HAP-1 (cell line): Measurements from ENCODE around the gene TMEM50B.
"Not testable (repeated sequence)": the region's sequence is repeated elsewhere in the genome, so short reads cannot be mapped to it uniquely, and the experiment has no call there.

Experiments used
- DNase-seq, 2 experiments: peaks; one replicate each; pipeline ENCODE4 v3.0.0-alpha.2; 2016 to 2020; ENCODE audit warnings: low spot score in 2 of 2
- H3K27me3 ChIP-seq: fragments of 250-450 bp; sonication (Bioruptor Pico); 2 replicates; pipeline ENCODE4 v1.5.1; 2020; ENCODE audit warnings: low read depth, mild to moderate bottlenecking, moderate library complexity
- H3K36me3 ChIP-seq: fragments of 250-450 bp; sonication (Bioruptor Pico); replicated peaks from 2 replicates; pipeline ENCODE4 v1.5.1; 2020; ENCODE audit warnings: mild to moderate bottlenecking
- H3K4me1 ChIP-seq: fragments of 250-450 bp; sonication (Bioruptor Pico); 2 replicates; pipeline ENCODE4 v1.5.1; 2020; ENCODE audit warnings: mild to moderate bottlenecking
- H3K4me3 ChIP-seq: fragments of 250-450 bp; sonication (Bioruptor Pico); 2 replicates; pipeline ENCODE4 v1.5.1; 2020; ENCODE audit warnings: mild to moderate bottlenecking, moderate library complexity
- H3K9me3 ChIP-seq: fragments of 250-450 bp; sonication (Bioruptor Pico); 2 replicates; pipeline ENCODE4 v1.5.1; 2020; ENCODE audit warnings: mild to moderate bottlenecking, moderate library complexity
- in situ Hi-C: fragments of 300-500 bp; cut with MboI; formaldehyde crosslinking; loops from 3 replicates; pipeline ENCODE4 v1.14.3; 2020; ENCODE audit warnings: low sequenced_read_pairs, inconsistent platforms, mixed read lengths

The TMEM50B gene

GRCh38 chr21:33461538-33462250, 18.1 kb downstream of the TMEM50B start:
- H3K4me1 ChIP-seq: peaks cover 2% of the 10 kb centered on the region
- no peaks in the 10 kb centered on the region for H3K9me3 ChIP-seq
- in situ Hi-C loops: no loop called here
- H3K4me3 ChIP-seq: no peak overlapping the region
- no peaks in the 10 kb centered on the region for H3K27me3 ChIP-seq
- DNase-seq: no peak
- peaks cover 4% of the 10 kb centered on the region; the same call in 1 of the 2 replicates for H3K36me3 ChIP-seq

DNA sequence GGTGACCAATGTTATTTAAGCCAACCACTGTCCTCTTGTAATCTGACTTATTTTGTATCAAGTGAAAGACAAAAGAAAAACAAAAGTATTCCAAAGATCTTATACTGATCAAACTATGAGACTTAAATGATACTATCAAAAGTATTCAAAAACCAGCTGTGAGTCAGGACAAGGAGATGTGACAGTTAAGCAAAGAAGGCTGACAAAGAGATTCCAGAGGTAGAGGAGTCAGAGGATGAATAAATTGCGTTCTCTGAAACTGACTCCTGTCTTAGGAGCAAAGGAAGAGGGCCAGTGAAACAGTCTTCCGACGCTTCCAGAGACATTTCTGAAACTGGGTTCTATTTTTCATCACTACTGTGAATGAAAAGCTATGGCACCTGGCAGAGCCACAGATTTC, 20.9 kb downstream of the TMEM50B start:
- no peaks in the 10 kb centered on the region for H3K27me3 ChIP-seq
- in situ Hi-C loops: no loop called here
- DNase-seq: no peak
- H3K4me3 ChIP-seq: no peak overlapping the region
- peaks cover 4% of the 10 kb centered on the region; the same call in 1 of the 2 replicates for H3K4me1 ChIP-seq
- no peaks in the 10 kb centered on the region for H3K9me3 ChIP-seq
- peaks cover 17% of the 10 kb centered on the region for H3K36me3 ChIP-seq

DNA sequence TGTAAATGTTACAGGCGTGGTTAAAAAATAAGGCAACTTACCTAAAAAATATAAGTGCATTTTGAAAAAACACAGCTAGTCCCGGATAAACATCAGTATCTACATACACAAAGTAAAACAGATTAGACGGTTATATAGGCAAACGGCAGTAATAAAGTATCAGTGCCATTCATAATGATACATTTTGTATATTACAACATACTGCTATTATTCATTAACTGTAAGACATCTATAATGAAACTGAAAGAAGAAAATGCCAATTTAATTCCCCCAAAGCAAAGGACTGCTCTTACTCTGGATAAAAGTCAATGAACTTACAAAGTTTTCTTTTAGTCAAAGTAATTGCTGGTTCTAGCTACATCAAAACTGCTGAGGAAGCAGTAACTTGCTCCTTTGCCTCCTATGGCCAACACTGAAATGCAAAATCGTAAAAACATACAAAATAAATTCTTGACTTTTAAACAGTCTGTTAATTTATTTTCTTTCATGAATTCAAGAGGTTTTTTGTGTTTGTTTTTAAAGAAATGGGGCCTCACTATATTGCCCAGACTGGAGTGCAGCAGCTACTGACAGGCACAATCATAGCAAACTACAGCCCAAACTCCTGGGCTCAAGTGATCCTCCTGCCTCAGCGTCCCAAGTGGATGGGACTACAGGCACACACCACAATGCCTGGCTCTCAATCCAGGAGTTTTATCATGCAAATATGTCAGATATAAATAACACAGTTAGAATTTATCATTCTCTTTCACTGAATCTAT, 23.9 kb downstream of the TMEM50B start:
- in situ Hi-C loops: no loop called here
- no peaks in the 10 kb centered on the region for H3K9me3 ChIP-seq
- H3K27me3 ChIP-seq: no peaks in the 10 kb centered on the region
- no peak overlapping the region for H3K4me3 ChIP-seq
- peaks cover 4% of the 10 kb centered on the region; the same call in 1 of the 2 replicates for H3K4me1 ChIP-seq
- DNase-seq: peak; percentile 22 to 24
- peaks cover 17% of the 10 kb centered on the region for H3K36me3 ChIP-seq

DNA sequence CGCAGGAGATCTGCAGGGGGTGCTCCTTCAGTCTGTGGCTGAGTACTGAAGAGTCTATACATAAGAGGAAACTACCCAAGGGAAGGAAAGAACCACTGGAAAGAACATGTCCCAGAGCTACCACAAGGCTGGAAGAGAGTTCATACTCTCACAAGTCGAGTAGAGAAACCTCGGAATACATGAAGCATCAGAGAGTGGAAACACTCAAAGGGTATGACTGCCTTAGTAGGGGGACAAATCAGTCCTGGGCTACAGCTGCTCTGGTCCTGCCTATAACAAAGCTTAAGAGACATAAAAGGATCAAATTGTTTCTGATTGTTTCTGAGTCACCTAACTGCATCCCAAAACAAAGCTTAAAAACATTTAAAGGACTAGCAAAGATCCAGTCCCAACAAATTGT, 27.4 kb downstream of the TMEM50B start:
- in situ Hi-C loops: no loop called here
- Histone ChIP-seq H3K4me3 (no peak overlapping the region), H3K4me1 (peaks cover 14% of the 10 kb centered on the region), H3K27me3 (no peaks in the 10 kb centered on the region), H3K9me3 (no peaks in the 10 kb centered on the region), H3K36me3 (peaks cover 13% of the 10 kb centered on the region)
- DNase-seq: no peak

GRCh38 chr21:33451634-33452071, 28.1 kb downstream of the TMEM50B start:
- DNase-seq: no peak
- Histone ChIP-seq H3K4me3 (no peak overlapping the region), H3K9me3 (no peaks in the 10 kb centered on the region), H3K36me3 (peaks cover 13% of the 10 kb centered on the region), H3K27me3 (no peaks in the 10 kb centered on the region), H3K4me1 (peaks cover 14% of the 10 kb centered on the region)
- in situ Hi-C loops: no loop called here

DNA sequence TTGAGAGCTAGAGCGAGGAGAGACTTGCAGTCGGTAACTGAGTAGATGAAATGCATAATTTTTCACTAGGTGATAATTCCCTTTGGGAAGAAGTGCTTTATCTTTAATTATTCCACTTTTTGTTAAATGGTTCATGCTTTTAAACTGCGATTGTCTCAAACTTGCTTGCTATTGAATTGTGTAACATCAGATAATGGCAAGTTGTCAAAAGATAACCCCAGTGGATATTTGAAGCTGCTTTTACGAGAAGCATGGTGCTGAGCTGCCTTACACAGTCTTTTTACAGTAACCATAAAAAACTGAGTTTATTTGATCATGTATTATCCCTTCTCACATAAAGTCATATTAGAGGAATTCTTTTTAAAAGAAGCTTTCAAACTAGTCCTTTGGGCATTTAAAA, 30.2 kb downstream of the TMEM50B start:
- H3K27me3 ChIP-seq: no peaks in the 10 kb centered on the region
- H3K4me3 ChIP-seq: no peak overlapping the region
- no peaks in the 10 kb centered on the region for H3K9me3 ChIP-seq
- no peaks in the 10 kb centered on the region; the same call in 1 of the 2 replicates for H3K36me3 ChIP-seq
- in situ Hi-C loops: no loop called here
- peaks cover 10% of the 10 kb centered on the region for H3K4me1 ChIP-seq
- DNase-seq: peak in 1 of 2 experiments; percentile 31

GRCh38 chr21:33446620-33447019, 33.2 kb downstream of the TMEM50B start:
- H3K4me1 ChIP-seq: peaks cover 10% of the 10 kb centered on the region
- H3K27me3 ChIP-seq, H3K4me3 ChIP-seq, in situ Hi-C loops, H3K9me3 ChIP-seq, DNase-seq, H3K36me3 ChIP-seq: not testable (repeated sequence)

DNA sequence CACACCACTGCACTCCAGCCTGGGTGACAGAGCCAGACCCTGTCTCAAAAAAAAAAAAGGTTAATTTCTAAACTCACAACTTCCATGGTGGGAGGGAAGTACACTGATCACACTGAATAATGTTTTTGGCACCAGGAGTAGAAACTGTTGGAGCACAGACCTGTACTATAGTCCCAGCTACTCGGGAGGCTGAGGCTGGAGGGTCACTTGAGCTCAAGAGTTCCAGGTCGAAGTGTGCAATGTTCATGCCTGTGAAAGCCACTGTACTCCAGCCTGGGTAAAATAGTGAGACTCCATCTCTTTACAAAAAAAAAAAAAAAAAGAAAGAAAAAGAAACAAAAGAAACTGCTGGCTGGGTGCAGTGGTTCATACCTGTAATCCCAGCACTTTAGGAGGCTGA, 35.3 kb downstream of the TMEM50B start:
- H3K27me3 ChIP-seq: no peaks in the 10 kb centered on the region
- no peak overlapping the region for H3K4me3 ChIP-seq
- no peaks in the 10 kb centered on the region for H3K36me3 ChIP-seq
- H3K4me1 ChIP-seq: peaks cover 4% of the 10 kb centered on the region
- in situ Hi-C loops: loop anchor here (5.0 kb wide), 1 partner anchor 247 kb away; no protein-coding TSS in a partner anchor
- H3K9me3 ChIP-seq: no peaks in the 10 kb centered on the region
- no peak for DNase-seq

GRCh38 chr21:33443194-33443593, 36.6 kb downstream of the TMEM50B start:
- no peak for DNase-seq
- Histone ChIP-seq H3K27me3 (no peaks in the 10 kb centered on the region), H3K36me3 (no peaks in the 10 kb centered on the region), H3K4me1 (no peaks in the 10 kb centered on the region), H3K9me3 (no peaks in the 10 kb centered on the region), H3K4me3 (no peak overlapping the region)
- in situ Hi-C loops: loop anchor here (5.0 kb wide), 1 partner anchor 246 kb away; no protein-coding TSS in a partner anchor

- in situ Hi-C loops: loop anchor here (5.0 kb wide), 1 partner anchor 244 kb away; no protein-coding TSS in a partner anchor
- no peaks in the 10 kb centered on the region for H3K4me1 ChIP-seq
- peak in 1 of 2 experiments; percentile 29 for DNase-seq
- H3K27me3 ChIP-seq: no peaks in the 10 kb centered on the region
- H3K9me3 ChIP-seq: no peaks in the 10 kb centered on the region
- H3K36me3 ChIP-seq: peaks cover 14% of the 10 kb centered on the region
- H3K4me3 ChIP-seq: no peak overlapping the region
Observed at GRCh38 chr21:33441489-33442477, 38.0 kb downstream of the TMEM50B start.

GRCh38 chr21:33437140-33437539, 42.6 kb downstream of the TMEM50B start:
- DNase-seq: no peak
- in situ Hi-C loops: no loop called here
- no peaks in the 10 kb centered on the region for H3K9me3 ChIP-seq
- H3K36me3 ChIP-seq: peaks cover 54% of the 10 kb centered on the region
- no peaks in the 10 kb centered on the region for H3K4me1 ChIP-seq
- no peak overlapping the region for H3K4me3 ChIP-seq
- no peaks in the 10 kb centered on the region for H3K27me3 ChIP-seq

DNA sequence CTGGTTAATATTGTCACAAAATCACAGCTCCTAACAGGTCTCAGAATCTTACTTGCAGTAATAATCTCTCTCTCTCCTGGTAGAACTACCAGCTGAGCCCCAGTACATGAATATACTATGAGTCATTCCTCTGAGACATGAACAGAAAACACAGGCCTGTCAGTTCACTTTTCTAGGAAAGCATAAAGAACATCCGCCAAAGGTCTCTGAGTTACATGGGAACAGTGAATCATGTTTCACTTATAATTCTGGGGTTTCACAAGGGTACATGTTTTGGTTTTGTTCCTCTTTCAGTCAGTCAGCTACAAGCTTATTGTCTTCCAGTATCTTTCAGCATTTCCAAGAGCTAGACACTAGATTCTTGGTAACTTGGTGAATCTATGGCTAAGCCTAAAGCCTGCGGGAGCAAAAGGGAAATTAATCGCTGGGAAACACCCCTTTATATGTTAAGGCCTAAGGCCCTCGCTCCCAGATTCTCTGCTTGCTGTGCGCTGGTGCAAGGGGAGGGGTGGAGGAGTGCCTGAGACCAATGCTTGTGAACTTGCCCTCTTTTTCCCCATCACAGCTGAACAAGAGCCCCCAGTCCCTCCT, 44.9 kb downstream of the TMEM50B start:
- Histone ChIP-seq H3K9me3 (no peaks in the 10 kb centered on the region), H3K4me3 (no peak overlapping the region), H3K4me1 (no peaks in the 10 kb centered on the region), H3K36me3 (peaks cover 70% of the 10 kb centered on the region), H3K27me3 (no peaks in the 10 kb centered on the region)
- in situ Hi-C loops: no loop called here
- no peak for DNase-seq
